Measurements from ENCODE around the gene ZFP92. TPM values are rescaled to one million over a fixed set of nuclear protein-coding genes. Genes with fewer than 3 reads are reported as not detected.

ZFP92 gene
- total and polyA plus RNA-seq, 2 of the 8 experiments (the other 6 are each of a cell fraction or from before 2014, with no cell fraction given) = 0.14 to 0.41 TPM

GRCh38 chrX:153430796-153431195, 19.5 kb downstream of the ZFP92 start:
- Histone ChIP-seq H4K20me1 (replicated peaks in 1 of 2; ENCODE audit: control insufficient read depth in 1 of 2, insufficient read depth in 2 of 2, low read length in 2 of 2) (no peaks in the 10 kb centered on the region), H2BK15ac (ENCODE audit: low read length) (no peak overlapping the region), H4K5ac (ENCODE audit: insufficient read length, low read depth, low read length) (no peak overlapping the region), H2BK120ac (replicated peaks; ENCODE audit: low read depth, low read length) (no peak overlapping the region), H2BK12ac (ENCODE audit: low read depth, low read length) (no peak overlapping the region), H2AK5ac (ENCODE audit: low read depth, low read length) (no peak overlapping the region), H4K91ac (replicated peaks; ENCODE audit: insufficient read length, low read length) (no peak overlapping the region), H3K27me3 (replicated peaks in 1 of 4; ENCODE audit: control insufficient read depth in 3 of 4, extremely low read depth in 1 of 4, insufficient read depth in 3 of 4, low read length in 3 of 4) (no peaks in the 10 kb centered on the region), H2BK20ac (ENCODE audit: low read length) (no peak overlapping the region), H3K79me2 (ENCODE audit: control insufficient read depth in 1 of 2, insufficient read depth in 2 of 2, low read length in 2 of 2) (no peaks in the 10 kb centered on the region), H3K9me3 (ENCODE audit: insufficient read depth in 2 of 2, low read depth in 1 of 2, low read length in 1 of 2) (no peaks in the 10 kb centered on the region), H3K14ac (ENCODE audit: insufficient read length) (no peak overlapping the region), H3K4me2 (ENCODE audit: insufficient read depth in 1 of 2, low read depth in 2 of 2, low read length in 2 of 2) (no peak overlapping the region), H3K56ac (replicated peaks; ENCODE audit: insufficient read length, low read depth, low read length) (no peak overlapping the region), H3K4me1 (replicated peaks in 1 of 4; ENCODE audit: control insufficient read depth in 3 of 4, insufficient read depth in 4 of 4, low read length in 3 of 4) (no peaks in the 10 kb centered on the region), H3K4me3 (ENCODE audit: extremely low read depth in 1 of 4, insufficient read depth in 2 of 4, low read depth in 3 of 4, low read length in 4 of 4) (no peak overlapping the region), H3K27ac (ENCODE audit: low read depth, low read length) (no peak overlapping the region), H3K23ac (ENCODE audit: insufficient read length) (no peak overlapping the region), H4K8ac (ENCODE audit: extremely low read depth, insufficient read depth, low read length) (no peak overlapping the region), H3K18ac (ENCODE audit: extremely low read depth, low read length) (no peak overlapping the region), H2AFZ (ENCODE audit: low read length) (no peak overlapping the region), H3K79me1 (ENCODE audit: low read depth, low read length) (no peaks in the 10 kb centered on the region), H3K23me2 (ENCODE audit: low read depth, low read length) (no peaks in the 10 kb centered on the region), H3K9ac (replicated peaks in 1 of 4; ENCODE audit: extremely low read depth in 1 of 4, low read depth in 3 of 4, low read length in 3 of 4) (no peak overlapping the region), H3K4ac (replicated peaks; ENCODE audit: insufficient read length, low read depth, low read length) (no peak overlapping the region), H2BK5ac (ENCODE audit: low read depth, low read length) (no peak overlapping the region), H3K36me3 (ENCODE audit: control insufficient read depth in 2 of 4, insufficient read depth in 4 of 4, low read length in 3 of 4) (no peaks in the 10 kb centered on the region)
- POLR2A ChIA-PET (ENCODE audit: partially characterized antibody) = no interaction called here
- FAIRE-seq (no peak), DNase-seq (ENCODE audit: low read depth in 1 of 2, low spot score in 2 of 2) (no peak)
- CTCF ChIA-PET (ENCODE audit: partially characterized antibody) = no interaction called here
- WGBS, 2 experiments (ENCODE audit: extremely low coverage in 1 of 2, insufficient coverage in 1 of 2, insufficient read length in 1 of 2, insufficient replicate concordance in 2 of 2, low coverage in 1 of 2, low lambda C conversion rate in 2 of 2, missing lambda C conversion rate in 1 of 2) = 87% methylated on average over 6 of the region's 6 CpGs; no CpG with 5 or more reads in 1 of the 2 experiments
- TF ChIP-seq CTBP2 (IDR thresholded peaks at IDR 0.05; ENCODE audit: borderline replicate concordance, insufficient read depth, insufficient read length, low read length) = no peak
- TF ChIP-seq SP1 (IDR thresholded peaks at IDR 0.05; ENCODE audit: low read depth, low read length) = no peak
- no peak for TF ChIP-seq CBX8 (IDR thresholded peaks at IDR 0.05; ENCODE audit: borderline replicate concordance, low read depth, low read length)
- no peak for TF ChIP-seq SUZ12 (IDR thresholded peaks at IDR 0.05; ENCODE audit: low read length)
- TF ChIP-seq TCF12 (IDR thresholded peaks at IDR 0.05; ENCODE audit: low read depth, low read length) = no peak
- no peak for TF ChIP-seq GABPA (IDR thresholded peaks at IDR 0.05; ENCODE audit: borderline replicate concordance, insufficient read depth, low read length)
- TF ChIP-seq CHD2 (IDR thresholded peaks at IDR 0.05; ENCODE audit: low read length) = no peak
- TF ChIP-seq HDAC6 (IDR thresholded peaks at IDR 0.05; ENCODE audit: low read depth, low read length) = no peak
- no peak for TF ChIP-seq CHD1 (IDR thresholded peaks at IDR 0.05; ENCODE audit: low read depth, low read length)
- no peak for TF ChIP-seq MAX (IDR thresholded peaks at IDR 0.05)
- TF ChIP-seq SIX5 (IDR thresholded peaks at IDR 0.05; ENCODE audit: low read depth, low read length) = no peak
- TF ChIP-seq FOSL1 (IDR thresholded peaks at IDR 0.05; ENCODE audit: insufficient read depth, low read depth, low read length) = no peak
- TF ChIP-seq CBX5 (IDR thresholded peaks at IDR 0.05; ENCODE audit: low read depth, low read length) = no peak
- TF ChIP-seq KDM4A (IDR thresholded peaks at IDR 0.05; ENCODE audit: low read depth, low read length, severe bottlenecking) = no peak
- no peak for TF ChIP-seq RXRA (IDR thresholded peaks at IDR 0.05; ENCODE audit: insufficient read depth, low read depth, low read length)

Measured in H1 (cell line).